IMR-90 (cell line): ENCODE results near the gene TOX3. TPM values are rescaled to one million over a fixed set of nuclear protein-coding genes. Genes with fewer than 3 reads are reported as not detected.

Experiments
- ATAC-seq: fragments of 200-7000 bp; cut with Tn5 transposase; 2 replicates; pipeline ENCODE4 v1.9.1; 2020; ENCODE audit warnings: low read depth, mild to moderate bottlenecking, moderate library complexity
- BruUV-seq: library from RNA; stranded (reverse); fragments of 400-500 nt; replicated peaks from 2 replicates; lab custom pipeline; 2021; lab: Mats Ljungman, UMichigan
- CTCF ChIA-PET: fragments of 300-600 bp; formaldehyde crosslinking; extraction: SDS; loops from one replicate; lab custom pipeline; 2021; ENCODE audit warnings: antibody characterized with exemption; lab: Yijun Ruan, JAX
- POLR2A ChIA-PET: fragments of 300-600 bp; sonication (Branson Sonifier 250); formaldehyde crosslinking; loops from one replicate; lab custom pipeline; 2022; ENCODE audit warnings: antibody characterized with exemption; ENCODE audit not compliant: unreplicated experiment; lab: Charles Lee
- DNase-seq: peaks from one replicate; pipeline ENCODE4 v3.0.0; 2013
- H2AFZ ChIP-seq: replicated peaks from 2 replicates; pipeline ENCODE3; 2013; ENCODE audit warnings: low read length, mild to moderate bottlenecking; ENCODE audit not compliant: poor library complexity
- H2AK5ac ChIP-seq: 2 replicates; pipeline ENCODE4 v1.6.1; 2013; ENCODE audit warnings: low read depth, low read length, inconsistent platforms
- H2AK9ac ChIP-seq: replicated peaks from 2 replicates; pipeline ENCODE3; 2013; ENCODE audit warnings: mild to moderate bottlenecking, low read depth, low read length, moderate library complexity; ENCODE audit not compliant: poor library complexity
- H2BK120ac ChIP-seq: 2 replicates; pipeline ENCODE4 v1.6.1; 2013; ENCODE audit warnings: low read depth, low read length, inconsistent platforms
- H2BK15ac ChIP-seq: 3 replicates; pipeline ENCODE4 v1.6.1; 2013; ENCODE audit warnings: low read depth, low read length, inconsistent platforms
- H2BK20ac ChIP-seq: 2 replicates; pipeline ENCODE4 v1.6.1; 2013; ENCODE audit warnings: low read depth, mild to moderate bottlenecking, inconsistent platforms, low read length, moderate library complexity
- H2BK5ac ChIP-seq: 2 replicates; pipeline ENCODE4 v1.6.1; 2013; ENCODE audit warnings: mild to moderate bottlenecking, low read depth, low read length, inconsistent platforms; ENCODE audit not compliant: poor library complexity, severe bottlenecking
- H3K14ac ChIP-seq: replicated peaks from 2 replicates; pipeline ENCODE4 v1.6.1; 2013; ENCODE audit warnings: low read depth, low read length, inconsistent platforms
- H3K18ac ChIP-seq: 2 replicates; pipeline ENCODE4 v1.6.1; 2013; ENCODE audit warnings: low read depth, low read length, control low read depth
- H3K23ac ChIP-seq: 2 replicates; pipeline ENCODE4 v1.6.1; 2013; ENCODE audit warnings: low read depth, low read length, inconsistent platforms
- H3K27ac ChIP-seq: 2 replicates; pipeline ENCODE4 v1.5.1; 2013; ENCODE audit warnings: mild to moderate bottlenecking, control low read depth, low read length; ENCODE audit not compliant: insufficient read depth
- H3K27me3 ChIP-seq: 2 replicates; pipeline ENCODE4 v1.6.1; 2013; ENCODE audit warnings: low read length; ENCODE audit not compliant: control insufficient read depth, insufficient read depth
- H3K36me3 ChIP-seq: 2 replicates; pipeline ENCODE4 v1.6.1; 2013; ENCODE audit warnings: low read length, mixed read lengths; ENCODE audit not compliant: control insufficient read depth, insufficient read depth
- H3K4ac ChIP-seq: 2 replicates; pipeline ENCODE4 v1.6.1; 2013; ENCODE audit warnings: low read depth, low read length, inconsistent platforms
- H3K4me1 ChIP-seq: 2 replicates; pipeline ENCODE4 v1.6.1; 2013; ENCODE audit warnings: low read length, mixed read lengths; ENCODE audit not compliant: control insufficient read depth, insufficient read depth
- H3K4me2 ChIP-seq: 2 replicates; pipeline ENCODE4 v1.6.1; 2013; ENCODE audit warnings: low read depth, mild to moderate bottlenecking, control low read depth, low read length, moderate library complexity
- H3K4me3 ChIP-seq: 2 replicates; pipeline ENCODE4 v1.5.1; 2013; ENCODE audit warnings: low read depth, mild to moderate bottlenecking, control low read depth, low read length, moderate library complexity; ENCODE audit not compliant: insufficient read depth
- H3K56ac ChIP-seq: 2 replicates; pipeline ENCODE4 v1.6.1; 2013; ENCODE audit warnings: low read length, inconsistent platforms; ENCODE audit not compliant: insufficient read depth; ENCODE audit errors: extremely low read depth
- H3K79me1 ChIP-seq, 2 experiments: 2 replicates each; pipeline ENCODE4 v1.6.1; 2013; ENCODE audit warnings: low read length in 2 of 2, inconsistent platforms in 1 of 2, low read depth in 1 of 2
- H3K9ac ChIP-seq: 2 replicates; pipeline ENCODE4 v1.6.1; 2013; ENCODE audit warnings: low read depth, low read length, control low read depth
- H3K9me1 ChIP-seq: 2 replicates; pipeline ENCODE4 v1.6.1; 2013; ENCODE audit warnings: low read length, inconsistent platforms; ENCODE audit not compliant: insufficient read depth
- H3K9me3 ChIP-seq: 2 replicates; pipeline ENCODE4 v1.6.1; 2013; ENCODE audit warnings: low read length; ENCODE audit not compliant: control insufficient read depth, insufficient read depth
- H4K20me1 ChIP-seq: 2 replicates; pipeline ENCODE4 v1.6.1; 2013; ENCODE audit warnings: low read length, inconsistent platforms; ENCODE audit not compliant: insufficient read depth
- H4K5ac ChIP-seq: 2 replicates; pipeline ENCODE4 v1.6.1; 2013; ENCODE audit warnings: mild to moderate bottlenecking, low read depth, low read length, control low read depth
- H4K8ac ChIP-seq, 2 experiments: 2 replicates each; pipeline ENCODE4 v1.6.1; 2013; ENCODE audit warnings: low read depth in 2 of 2, low read length in 2 of 2, control low read depth in 1 of 2, inconsistent platforms in 1 of 2
- H4K91ac ChIP-seq: 2 replicates; pipeline ENCODE4 v1.6.1; 2013; ENCODE audit warnings: low read depth, low read length, inconsistent platforms; ENCODE audit not compliant: insufficient read depth
- BHLHE40 ChIP-seq: fragments of 150-350 bp; IDR thresholded peaks from 2 replicates; pipeline ENCODE4 v1.6.1; 2016; ENCODE audit warnings: mild to moderate bottlenecking, low read depth, low read length
- CEBPB ChIP-seq: IDR thresholded peaks from 2 replicates; pipeline ENCODE4 v1.6.1; 2012; ENCODE audit warnings: low read depth, low read length, improper control_type of control experiment
- CHD1 ChIP-seq: IDR thresholded peaks from 2 replicates; pipeline ENCODE4 v1.6.1; 2012; ENCODE audit warnings: low read depth, low read length, improper control_type of control experiment
- CTCF ChIP-seq: conservative IDR thresholded peaks from 2 replicates; pipeline ENCODE4 v1.5.1; 2012; ENCODE audit warnings: mild to moderate bottlenecking, low read depth, low read length, improper control_type of control experiment
- ELK1 ChIP-seq: fragments of 150-350 bp; IDR thresholded peaks from 2 replicates; pipeline ENCODE4 v1.6.1; 2016; ENCODE audit warnings: low read depth, mild to moderate bottlenecking, low read length, moderate library complexity, borderline replicate concordance
- FOS ChIP-seq: fragments of 150-350 bp; IDR thresholded peaks from 2 replicates; pipeline ENCODE4 v1.6.1; 2016; ENCODE audit warnings: low read depth, low read length
- MAFK ChIP-seq: IDR thresholded peaks from 2 replicates; pipeline ENCODE4 v1.6.1; 2012; ENCODE audit warnings: low read depth, low read length, improper control_type of control experiment
- MAZ ChIP-seq: IDR thresholded peaks from 2 replicates; pipeline ENCODE4 v1.6.1; 2012; ENCODE audit warnings: low read depth, mild to moderate bottlenecking, low read length, improper control_type of control experiment, moderate library complexity, borderline replicate concordance
- MXI1 ChIP-seq: IDR thresholded peaks from 2 replicates; pipeline ENCODE4 v1.6.1; 2012; ENCODE audit warnings: low read depth, mild to moderate bottlenecking, low read length, moderate library complexity, borderline replicate concordance
- NFE2L2 ChIP-seq: fragments of 150-350 bp; IDR thresholded peaks from 2 replicates; pipeline ENCODE4 v1.6.1; 2016; ENCODE audit warnings: low read depth, mild to moderate bottlenecking, low read length
- POLR2A ChIP-seq: IDR thresholded peaks from 2 replicates; pipeline ENCODE4 v1.6.1; 2012; ENCODE audit warnings: mild to moderate bottlenecking, low read depth, low read length
- RAD21 ChIP-seq: IDR thresholded peaks from 2 replicates; pipeline ENCODE4 v1.6.1; 2012; ENCODE audit warnings: low read length, improper control_type of control experiment
- RCOR1 ChIP-seq: IDR thresholded peaks from 2 replicates; pipeline ENCODE4 v1.6.1; 2012; ENCODE audit warnings: mild to moderate bottlenecking, low read length, improper control_type of control experiment; ENCODE audit not compliant: insufficient replicate concordance
- RFX5 ChIP-seq: IDR thresholded peaks from 2 replicates; pipeline ENCODE4 v1.8.0; 2012; ENCODE audit warnings: low read depth, mild to moderate bottlenecking, low read length, moderate library complexity
- SMC3 ChIP-seq: fragments of 150-350 bp; IDR thresholded peaks from 2 replicates; pipeline ENCODE4 v1.6.1; 2016; ENCODE audit warnings: low read depth, mild to moderate bottlenecking, antibody characterized with exemption, low read length, moderate library complexity
- USF2 ChIP-seq: fragments of 150-350 bp; IDR thresholded peaks from 2 replicates; pipeline ENCODE4 v1.6.1; 2017; ENCODE audit warnings: mild to moderate bottlenecking, antibody characterized with exemption, low read length, low read depth
- WGBS, 2 experiments: methylation state at CpG; one replicate each; pipeline versions ENCODE4 v1.1.5 to v1.1.7; 2013; ENCODE audit warnings: missing lambda C conversion rate in 2 of 2; ENCODE audit not compliant: insufficient read length in 1 of 2; ENCODE audit errors: extremely low coverage in 2 of 2; 5-methylcytosine and 5-hydroxymethylcytosine counted together
- dilution Hi-C: fragments of 300-500 bp; cut with HindIII; formaldehyde crosslinking; loops from one replicate; pipeline ENCODE4 v1.14.3; 2018; ENCODE audit warnings: low sequenced_read_pairs; ENCODE audit not compliant: unreplicated experiment
- in situ Hi-C: fragments of 300-500 bp; cut with MboI; formaldehyde crosslinking; loops from 3 replicates; pipeline ENCODE4 v1.14.3; 2019; ENCODE audit warnings: low sequenced_read_pairs, inconsistent platforms, mixed read lengths
- intact Hi-C: fragments of 100-400 bp; cut with micrococcal nuclease; formaldehyde crosslinking; loops from 2 replicates; pipeline ENCODE4 v1.10.0; 2022
- polyA plus RNA-seq, 3 experiments: library from polyadenylated mRNA; depleted of rRNA; stranded (reverse); fragments of >200 nt; gene quantifications; 2 replicates each; pipeline ENCODE4 v1.2.3, GENCODE V29; 2012; ENCODE audit warnings: low replicate concordance in 1 of 3
- total RNA-seq: library from RNA; depleted of rRNA; stranded (reverse); fragments of >200 nt; gene quantifications from 2 replicates; pipeline ENCODE4 v1.2.3, GENCODE V29; 2012

The TOX3 gene
- total and polyA plus RNA-seq, 2 of the 4 experiments (the other 2 are of a cell fraction): not detected

- Histone ChIP-seq H4K20me1 (no peaks in the 10 kb centered on the region), H3K27ac (no peak overlapping the region), H3K4me2 (no peak overlapping the region), H2AK9ac (no peak overlapping the region), H3K4me3 (no peak overlapping the region), H4K91ac (no peak overlapping the region), H3K23ac (no peak overlapping the region), H3K9me3 (no peaks in the 10 kb centered on the region), H3K36me3 (no peaks in the 10 kb centered on the region), H3K18ac (no peak overlapping the region), H3K9ac (no peak overlapping the region), H4K8ac (no peak overlapping the region), H2BK120ac (no peak overlapping the region), H2AK5ac (no peak overlapping the region), H4K5ac (no peak overlapping the region), H3K4ac (no peak overlapping the region), H3K4me1 (no peaks in the 10 kb centered on the region), H2BK15ac (no peak overlapping the region), H3K9me1 (no peaks in the 10 kb centered on the region), H3K79me1 (no peaks in the 10 kb centered on the region), H3K14ac (no peak overlapping the region), H2BK20ac (no peak overlapping the region), H2BK5ac (no peak overlapping the region), H3K56ac (no peak overlapping the region), H2AFZ (no peak overlapping the region), H3K27me3 (peaks cover 22% of the 10 kb centered on the region)
- dilution Hi-C loops (no loop called here), in situ Hi-C loops (no loop called here), intact Hi-C loops (no loop called here)
- DNase-seq (no peak), ATAC-seq (no peak)
- TF ChIP-seq BHLHE40 (no peak), MAZ (no peak), ELK1 (no peak), POLR2A (no peak), CEBPB (no peak), RFX5 (no peak), FOS (no peak), MAFK (peak; percentile 45), NFE2L2 (no peak), RCOR1 (no peak), SMC3 (no peak), USF2 (no peak), CHD1 (no peak), CTCF (0 out of 2 replicates have a peak, but pooled peaks have one; percentile 18), RAD21 (no peak), MXI1 (no peak)
- WGBS, 2 experiments: 100% methylated on average over 1 of the region's 11 CpGs; no CpG with 5 or more reads in 1 of the 2 experiments
- CTCF ChIA-PET: interaction anchor here (0.7 kb wide), 1 partner anchor 22 kb away, joined by 5 read pairs; no protein-coding TSS in a partner anchor
- POLR2A ChIA-PET: no interaction called here
- no TSS peak for BruUV-seq
Observed at GRCh38 chr16:52549011-52549692, 2.2 kb upstream of the TOX3 start.
